Gastroesophageal sphincter (tissue), 3 donors: ENCODE data around the gene MRPS22.

ENCODE experiments used
- CTCF ChIP-seq, 4 experiments: fragments of 200-600 bp in 2 of 4; fragments of 450-650 bp in 2 of 4; sonication (generic) in 1 of 4; IDR thresholded peaks; one replicate each; pipeline ENCODE4 v1.5.1; 2017 to 2019; ENCODE audit warnings: antibody characterized with exemption in 4 of 4, mild to moderate bottlenecking in 2 of 4, moderate library complexity in 2 of 4
- EP300 ChIP-seq: sonication (generic); formaldehyde crosslinking; IDR thresholded peaks from one replicate; pipeline ENCODE4 v1.6.1; 2017; ENCODE audit warnings: antibody characterized with exemption, mild to moderate bottlenecking
- POLR2A ChIP-seq, 2 donors: fragments of 450-650 bp; IDR thresholded peaks; one replicate each; pipeline ENCODE4 v1.6.1; 2017; ENCODE audit warnings: antibody characterized with exemption in 2 of 2, mild to moderate bottlenecking in 2 of 2, moderate library complexity in 1 of 2
- POLR2AphosphoS5 ChIP-seq: sonication (generic); formaldehyde crosslinking; IDR thresholded peaks from one replicate; pipeline ENCODE4 v1.6.1; 2017; ENCODE audit warnings: antibody characterized with exemption

DNA sequence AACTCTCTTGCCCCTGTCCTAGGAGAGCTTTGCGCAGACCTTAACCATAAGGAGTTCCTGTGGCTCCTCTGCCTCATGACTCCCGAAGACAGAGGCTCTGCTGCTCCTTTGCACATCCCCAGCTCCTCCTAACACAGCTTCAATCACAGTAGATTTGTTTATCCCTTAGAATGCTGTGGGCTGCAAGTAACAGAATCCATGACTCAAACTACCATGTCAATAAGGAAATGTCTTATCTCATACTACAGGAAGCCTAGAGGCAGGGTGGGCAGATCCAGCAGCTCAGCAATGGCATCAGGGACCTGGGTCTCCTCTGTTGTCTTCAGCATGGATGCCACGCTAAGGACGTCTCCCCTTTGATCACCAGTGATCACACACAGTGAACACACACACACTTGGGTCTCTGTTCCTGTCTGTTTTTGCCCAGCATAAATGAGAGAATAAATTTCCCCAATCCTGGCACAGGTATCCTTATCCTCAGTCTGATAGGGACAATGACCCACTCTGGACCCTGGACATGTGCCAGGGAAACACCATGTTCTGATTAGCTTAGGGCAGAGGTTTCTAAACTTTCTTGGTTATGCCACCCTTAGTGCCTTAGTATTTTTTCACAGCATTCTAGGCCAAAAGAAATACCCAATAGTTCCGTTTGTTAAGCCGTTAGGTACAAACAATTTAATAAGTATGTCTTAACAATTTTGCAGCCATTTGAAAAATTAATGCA lies 46.1 kb upstream of the MRPS22 start:
- TF ChIP-seq CTCF (IDR thresholded peaks at IDR 0.05) (no peak), POLR2AphosphoS5 (no peak), POLR2A (IDR thresholded peaks at IDR 0.05) (no peak), EP300 (no peak)
